ENCODE measurements around the gene RUFY1.
"Not testable (repeated sequence)": the region's sequence is repeated elsewhere in the genome, so short reads cannot be mapped to it uniquely, and the experiment has no call there.

Gene RUFY1

DNA sequence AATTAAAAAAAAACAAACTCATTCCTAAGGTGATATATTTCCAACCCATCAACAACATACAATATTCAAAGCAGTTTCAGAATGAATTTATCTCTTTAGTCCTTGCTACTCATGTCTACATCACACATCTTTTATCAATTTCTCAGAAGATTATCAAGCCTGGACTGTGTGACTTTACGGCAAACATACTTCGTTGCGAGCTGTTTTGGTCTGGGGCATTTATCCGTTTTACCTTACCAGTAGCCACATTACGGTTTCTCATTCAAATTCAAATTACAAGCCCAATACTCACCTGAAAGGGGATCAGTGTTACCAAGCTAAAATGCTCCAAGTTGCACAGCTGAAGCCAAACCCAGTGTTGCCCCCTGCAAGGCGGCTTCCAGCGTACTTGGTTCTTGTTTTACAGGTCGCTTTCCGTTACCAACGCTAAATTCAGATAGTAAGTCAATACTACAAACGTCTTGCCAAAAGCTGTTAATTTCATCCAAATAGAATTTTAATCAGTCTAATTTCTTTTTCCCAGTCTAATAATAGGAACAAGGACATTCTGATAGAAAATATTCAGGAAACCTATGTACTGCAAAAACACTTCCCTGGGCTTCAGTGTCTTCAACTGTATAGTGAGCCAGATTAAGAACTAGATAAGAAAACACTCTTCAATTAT lies 71.3 kb downstream of the RUFY1 start:
- no peak for DNase-seq (ENCODE audit: low read depth in 1 of 2, low spot score in 1 of 2)

DNA sequence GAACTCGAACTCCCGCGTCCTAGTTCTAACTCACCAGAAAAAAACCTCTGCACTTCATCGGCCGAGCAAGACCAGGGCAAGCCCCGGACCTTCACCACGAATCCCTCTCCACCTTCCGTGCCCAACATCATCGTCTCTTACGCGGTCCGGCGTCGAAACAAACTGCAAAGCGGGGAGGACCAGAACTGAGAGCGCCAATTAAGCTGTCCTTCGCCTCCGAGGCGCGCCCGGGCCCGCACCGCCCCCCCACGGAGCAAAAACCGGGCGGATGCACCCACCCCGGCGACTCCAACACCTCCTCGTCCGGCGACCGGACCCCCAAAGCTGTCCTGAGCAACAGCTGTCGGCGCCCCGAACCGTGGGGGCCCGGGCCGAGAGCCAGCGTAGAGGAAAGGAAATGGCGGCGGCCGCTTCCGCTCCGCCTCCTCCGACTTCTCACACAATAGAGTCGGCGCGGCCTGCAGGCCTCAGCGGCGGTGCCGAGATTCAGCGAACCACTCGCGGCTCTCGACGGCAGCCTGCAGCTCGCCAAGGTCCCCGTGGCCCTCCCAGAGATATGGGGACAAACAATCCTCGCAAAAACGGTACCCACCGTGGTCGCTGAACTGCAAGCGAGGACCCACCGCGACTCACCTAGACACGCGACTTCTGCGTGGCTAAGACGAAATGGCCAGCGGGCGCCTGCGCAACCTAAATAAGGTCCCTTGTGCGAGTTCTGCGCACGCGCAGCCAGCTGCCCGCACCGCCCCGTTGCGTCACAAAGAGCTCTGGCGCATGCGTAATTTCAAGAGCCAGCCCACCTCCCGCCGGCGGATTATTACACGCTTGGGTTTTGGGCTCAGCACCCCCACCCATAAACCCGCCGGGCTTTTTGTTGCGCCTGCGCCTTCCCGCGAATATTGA lies 72.9 kb downstream of the RUFY1 start, which contains the start of gene HNRNPH1:
Gene HNRNPH1, minus strand, starts transcription at position 669 of the 903 bp plus-strand sequence. Its CDS starts 538 bp downstream, at position 131.
- DNase-seq (ENCODE audit: low read depth in 1 of 2, low spot score in 1 of 2), result peak; percentile 95 to 98

DNA sequence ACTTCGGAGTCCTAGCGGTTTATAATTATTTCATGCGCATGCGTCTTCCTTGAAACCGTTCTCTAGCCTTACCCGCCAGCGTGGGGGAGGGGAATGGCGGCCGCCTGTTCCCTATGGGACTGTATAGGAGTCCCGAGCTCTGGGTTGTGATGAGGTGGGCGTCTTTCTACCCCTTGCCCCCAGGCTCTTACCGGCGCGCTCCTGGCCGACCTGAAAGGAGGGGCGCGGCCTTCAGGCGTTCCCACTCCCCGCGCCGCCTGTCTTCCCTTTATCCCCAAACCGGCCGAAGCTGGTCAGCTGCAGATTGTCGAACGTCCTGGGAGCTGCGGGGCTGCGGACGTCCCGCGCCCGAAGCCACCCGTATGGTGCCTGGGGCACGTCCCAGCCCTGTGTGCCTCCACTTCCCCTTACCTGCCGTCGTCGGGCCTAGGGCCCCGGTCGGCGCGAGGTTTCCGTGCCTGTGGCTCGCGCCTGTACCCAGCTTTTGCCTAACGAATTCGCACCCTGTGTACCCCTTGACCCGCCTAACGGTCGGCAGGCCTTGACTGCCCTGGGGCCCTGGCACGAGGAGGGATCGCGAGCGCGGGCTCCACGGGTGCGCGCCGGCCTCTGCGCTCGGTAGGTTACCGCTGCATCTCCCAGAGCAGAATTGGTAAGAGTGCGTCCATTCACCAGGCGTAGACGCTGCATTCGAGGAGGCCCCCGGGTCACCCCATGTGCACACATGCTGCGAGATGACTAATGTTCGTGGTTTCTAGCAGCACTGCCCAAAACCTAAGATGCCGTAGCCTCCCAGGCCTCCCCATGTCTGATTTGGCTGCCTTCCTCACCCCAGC lies 73.8 kb downstream of the RUFY1 start:
- DNase-seq (ENCODE audit: low read depth in 1 of 2, low spot score in 1 of 2), result peak in 1 of 2 donors; percentile 20

DNA sequence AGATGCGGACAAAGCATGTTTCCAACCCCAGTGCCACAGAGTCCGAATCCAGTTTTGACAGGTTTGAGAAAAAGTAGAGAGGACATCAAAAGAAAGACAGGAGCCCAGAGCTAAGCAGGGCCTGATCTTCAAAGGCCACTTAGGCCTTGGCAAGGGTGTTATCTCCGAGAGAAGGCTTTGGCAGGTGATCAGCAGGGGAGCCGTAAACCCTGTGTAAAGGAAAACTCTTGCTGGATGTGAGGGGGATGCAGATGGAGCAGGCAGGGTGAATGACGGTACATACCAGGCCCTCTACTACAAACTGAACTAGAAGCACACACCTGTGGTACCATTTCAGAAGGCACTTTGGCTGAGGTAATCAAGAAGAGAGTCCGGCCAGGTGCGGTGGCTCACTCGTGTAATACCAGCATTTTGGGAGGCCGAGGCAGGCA lies 74.5 kb downstream of the RUFY1 start:
- DNase-seq (ENCODE audit: low read depth in 1 of 2, low spot score in 1 of 2), result no peak

DNA sequence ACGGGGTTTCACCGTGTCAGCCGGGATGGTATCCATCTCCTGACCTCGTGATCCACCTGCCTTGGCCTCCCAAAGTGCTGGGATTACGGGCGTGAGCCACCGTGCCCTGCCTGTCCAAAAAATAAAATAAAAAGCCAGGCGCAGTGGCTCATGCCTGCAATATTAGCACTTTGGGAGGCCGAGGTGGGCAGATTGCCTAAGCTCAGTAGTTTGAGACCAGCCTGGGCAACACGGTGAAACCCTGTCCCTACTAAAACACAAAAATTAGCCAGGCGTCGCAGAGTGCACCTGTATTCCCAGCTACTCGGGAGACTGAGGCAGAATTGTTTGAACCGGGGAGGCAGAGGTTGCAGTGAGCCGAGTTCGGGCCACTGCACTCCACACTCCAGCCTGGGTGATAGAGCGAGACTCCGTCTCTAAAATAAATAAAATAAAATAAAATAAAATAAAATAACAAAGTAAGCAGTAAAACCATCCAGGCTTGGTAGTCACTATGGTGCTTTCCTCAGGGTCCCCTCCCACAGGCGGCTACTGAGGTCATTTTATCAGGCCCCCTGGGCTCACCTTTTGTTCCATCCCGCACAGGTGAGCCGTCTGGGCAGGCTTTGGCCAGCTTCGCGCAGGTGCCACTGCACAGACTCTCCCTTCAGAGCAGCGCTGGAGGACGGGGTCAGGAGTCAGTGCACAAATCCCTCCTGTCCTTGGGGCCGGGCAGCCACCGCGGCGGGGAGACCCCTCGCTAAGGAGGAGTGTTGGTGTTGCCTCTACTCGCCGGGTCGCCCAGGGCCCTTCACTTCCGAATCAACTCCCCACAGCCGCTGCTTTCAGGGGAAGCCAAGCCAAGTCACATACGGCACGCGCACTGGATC lies 83.4 kb downstream of the RUFY1 start:
- not testable (repeated sequence) for DNase-seq (ENCODE audit: low read depth in 1 of 2, low spot score in 1 of 2)

DNA sequence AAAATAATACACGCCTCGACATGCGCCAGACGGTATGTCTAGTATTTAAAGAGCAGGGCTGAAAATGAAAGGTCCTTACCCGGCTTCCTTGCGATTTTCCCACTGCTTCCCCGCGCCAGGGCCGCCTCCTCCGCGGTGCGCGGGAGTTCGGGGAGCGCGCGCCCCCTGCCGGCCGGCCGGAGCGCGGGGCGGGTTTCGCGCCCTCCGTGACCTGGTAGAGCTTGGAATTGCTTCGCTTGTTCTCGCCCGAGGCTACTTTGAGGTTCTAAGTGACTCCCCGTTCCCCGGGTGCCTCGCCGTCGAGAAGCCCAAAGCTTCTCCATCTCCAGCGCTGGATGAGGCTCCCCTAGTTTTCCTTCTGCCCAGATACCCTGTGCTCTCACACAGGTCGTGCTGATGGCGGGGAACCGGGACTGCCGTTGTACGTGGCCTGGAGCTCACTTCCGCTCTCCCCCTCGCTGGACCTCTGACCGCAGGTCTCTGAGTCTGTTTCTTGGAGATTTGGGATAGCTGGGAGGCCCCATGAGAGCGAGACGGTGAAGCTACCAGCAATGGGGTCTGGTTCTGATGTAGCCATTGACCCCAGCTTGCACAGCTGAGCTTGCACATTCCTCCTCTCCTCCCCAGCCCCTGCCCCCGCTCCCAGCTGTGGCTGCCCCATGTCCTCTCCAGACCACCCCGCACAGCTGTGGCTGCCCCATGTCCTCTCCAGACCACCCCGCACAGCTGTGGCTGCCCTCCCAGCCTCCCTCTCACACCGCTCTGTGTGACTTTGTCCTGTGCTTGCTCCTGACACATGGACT lies 84.2 kb downstream of the RUFY1 start:
- not testable (repeated sequence) for DNase-seq (ENCODE audit: low read depth in 1 of 2, low spot score in 1 of 2)

DNA sequence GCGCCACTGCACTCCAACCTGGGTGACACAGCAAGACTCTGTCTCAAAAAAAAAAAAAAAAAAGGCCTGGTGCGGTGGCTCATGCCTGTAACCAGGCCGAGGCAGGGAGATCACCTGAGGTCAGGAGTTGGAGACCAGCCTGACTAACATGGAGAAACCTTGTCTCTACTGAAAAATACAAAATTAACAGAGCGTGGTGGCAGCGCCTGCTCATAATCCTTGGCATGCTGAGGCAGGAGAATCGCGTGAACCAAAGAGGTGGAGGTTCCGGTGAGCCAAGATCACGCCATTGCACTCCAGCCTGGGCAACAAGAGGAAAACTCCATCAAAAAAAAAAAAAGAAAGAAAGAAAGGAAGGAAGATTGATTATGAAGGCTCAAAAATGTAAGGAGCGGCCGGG lies 88.9 kb downstream of the RUFY1 start:
- DNase-seq (ENCODE audit: low read depth in 1 of 2, low spot score in 1 of 2), result not testable (repeated sequence)

DNA sequence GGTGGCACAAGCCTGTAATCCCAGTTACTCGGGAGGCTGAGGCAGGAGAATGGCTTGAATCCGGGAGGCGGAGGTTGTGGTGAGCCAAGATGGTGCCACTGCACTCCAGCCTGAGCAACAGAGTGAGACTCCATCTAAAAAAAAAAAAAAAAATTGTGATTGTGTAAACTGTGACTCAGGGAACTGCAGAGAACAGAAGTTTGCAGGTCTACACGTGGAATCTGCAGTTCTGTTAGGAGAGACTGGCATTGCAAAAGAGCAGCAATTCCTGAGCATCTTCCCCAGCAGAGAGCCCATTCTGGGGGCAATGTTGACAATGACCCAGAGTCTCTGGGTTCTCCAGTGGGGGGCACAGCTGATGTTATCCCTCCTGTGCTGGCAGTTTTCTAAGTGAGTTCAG lies 91.4 kb downstream of the RUFY1 start:
- DNase-seq (ENCODE audit: low read depth in 1 of 2, low spot score in 1 of 2), result not testable (repeated sequence)

DNA sequence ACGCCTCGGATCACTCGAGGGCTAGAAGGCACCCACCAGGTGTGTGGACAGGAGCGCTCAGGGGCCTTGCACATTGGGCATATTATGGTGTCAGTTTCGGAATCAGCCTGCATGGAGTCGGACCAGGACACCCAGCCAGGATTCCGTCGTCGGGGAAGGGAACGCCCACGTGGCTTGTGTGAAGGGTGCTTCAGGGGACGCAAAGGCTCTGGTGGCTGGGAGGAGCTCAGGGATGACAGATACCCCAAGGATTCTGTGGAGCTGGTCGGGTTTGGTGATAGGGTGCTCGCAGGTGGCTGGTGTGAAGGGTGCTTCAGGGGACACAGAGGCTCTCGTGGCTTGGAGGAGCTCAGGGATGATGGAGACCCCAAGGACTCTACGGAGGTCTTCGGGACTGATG lies 92.3 kb downstream of the RUFY1 start:
- DNase-seq (ENCODE audit: low read depth in 1 of 2, low spot score in 1 of 2), result not testable (repeated sequence)

DNA sequence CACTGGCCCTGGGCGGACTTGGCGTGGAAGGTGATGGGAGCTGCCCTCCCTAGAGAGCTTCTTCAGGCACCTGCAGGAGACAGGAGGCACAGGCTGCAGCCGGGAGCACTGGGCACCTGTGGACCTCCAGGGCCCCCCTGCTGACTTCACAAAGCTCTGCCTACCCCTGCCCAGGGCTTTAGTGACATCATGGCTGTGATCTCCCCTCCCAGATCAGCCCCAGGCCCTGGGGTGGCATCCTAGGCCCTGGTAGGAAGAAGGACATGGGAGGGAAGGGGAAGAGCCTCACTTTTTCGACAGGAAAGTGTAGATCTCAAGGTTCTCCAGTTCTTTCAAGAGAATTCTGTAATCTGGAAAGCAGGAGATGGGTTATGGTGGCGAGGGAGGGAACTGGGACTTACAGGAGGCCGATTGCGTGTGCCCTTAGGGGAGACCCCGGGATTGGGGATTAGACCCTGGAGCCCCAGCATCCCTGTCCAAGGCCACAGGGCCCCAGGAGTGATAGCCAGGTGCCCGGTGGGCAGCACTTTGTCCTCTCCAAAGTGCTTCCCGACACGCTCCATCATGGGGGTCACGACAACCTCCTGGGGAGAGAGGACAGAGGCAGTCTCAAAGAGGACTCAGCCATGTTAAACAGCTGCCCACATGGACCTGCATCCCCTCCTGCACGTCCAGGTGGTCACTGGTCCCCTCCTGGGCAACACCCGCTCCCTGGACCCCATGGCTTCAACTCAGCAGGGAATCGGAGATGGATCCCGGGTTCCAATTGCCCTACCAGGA lies 93.0 kb downstream of the RUFY1 start:
- not testable (repeated sequence) for DNase-seq (ENCODE audit: low read depth in 1 of 2, low spot score in 1 of 2)

DNA sequence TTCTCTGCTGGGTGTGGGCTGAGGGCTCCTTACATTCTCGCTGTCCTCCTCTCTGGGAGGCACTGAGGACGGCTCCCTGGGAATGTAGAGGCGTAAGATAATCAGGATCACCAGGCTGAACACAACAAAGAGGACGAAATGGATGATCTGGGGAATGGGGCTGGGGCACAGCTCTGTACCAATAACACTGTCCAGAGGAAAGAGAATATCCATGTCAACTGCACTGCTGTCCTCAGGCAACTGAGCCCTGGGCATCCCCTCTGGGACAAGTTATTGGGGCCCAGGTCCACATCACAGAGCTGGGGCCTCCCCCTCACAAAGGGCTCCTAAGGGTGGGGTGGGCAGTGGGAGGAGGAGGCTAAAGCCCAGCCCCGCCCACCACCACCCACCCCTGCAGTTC lies 94.4 kb downstream of the RUFY1 start:
- DNase-seq (ENCODE audit: low read depth in 1 of 2, low spot score in 1 of 2), result not testable (repeated sequence)

DNA sequence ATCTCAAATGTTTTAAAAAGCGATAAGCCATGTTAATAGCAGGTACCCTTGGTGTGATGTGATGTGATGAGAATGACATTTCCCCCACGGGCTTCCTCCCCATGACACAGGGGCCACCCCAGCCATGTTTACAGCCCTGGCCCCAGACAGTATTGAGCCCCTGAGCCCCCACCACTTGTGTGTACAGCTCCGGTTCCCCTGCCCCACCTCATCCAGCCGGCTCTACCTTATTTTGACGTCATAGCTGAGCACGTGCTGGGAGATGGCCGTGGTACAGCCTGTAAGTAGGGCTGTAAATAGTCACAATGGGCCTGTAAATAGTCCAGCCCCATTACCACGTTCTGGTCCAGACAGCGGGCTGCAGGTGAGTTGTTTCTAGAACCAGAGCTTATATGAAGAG lies 98.1 kb downstream of the RUFY1 start:
- DNase-seq (ENCODE audit: low read depth in 1 of 2, low spot score in 1 of 2), result no peak

DNA sequence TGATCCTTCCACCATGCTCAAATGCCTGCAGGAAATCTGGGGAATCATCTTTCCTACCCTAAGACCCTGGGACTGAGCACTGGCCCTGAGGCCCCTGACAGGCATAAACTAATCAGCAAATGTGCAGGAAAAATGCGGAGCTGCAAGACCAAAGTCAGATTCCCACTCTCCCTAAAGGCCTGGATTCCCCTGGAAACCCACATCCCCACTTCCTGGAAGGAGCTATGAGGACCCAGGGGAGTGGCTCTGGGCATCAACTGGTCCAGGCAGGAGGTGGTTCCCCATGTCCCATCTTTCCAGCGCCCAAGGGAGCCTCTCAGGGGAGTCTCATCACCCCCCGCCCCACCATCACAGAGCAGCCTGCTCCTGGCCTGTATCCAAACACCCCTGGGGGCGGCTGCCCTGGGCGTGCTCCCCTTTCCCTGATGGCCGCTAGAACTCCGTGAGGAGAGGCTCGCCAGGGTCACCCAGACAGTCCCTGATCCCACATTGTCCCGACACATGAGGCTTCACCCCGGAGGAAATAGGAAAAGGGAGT lies 98.9 kb downstream of the RUFY1 start:
- DNase-seq (ENCODE audit: low read depth in 1 of 2, low spot score in 1 of 2), result not testable (repeated sequence)

DNA sequence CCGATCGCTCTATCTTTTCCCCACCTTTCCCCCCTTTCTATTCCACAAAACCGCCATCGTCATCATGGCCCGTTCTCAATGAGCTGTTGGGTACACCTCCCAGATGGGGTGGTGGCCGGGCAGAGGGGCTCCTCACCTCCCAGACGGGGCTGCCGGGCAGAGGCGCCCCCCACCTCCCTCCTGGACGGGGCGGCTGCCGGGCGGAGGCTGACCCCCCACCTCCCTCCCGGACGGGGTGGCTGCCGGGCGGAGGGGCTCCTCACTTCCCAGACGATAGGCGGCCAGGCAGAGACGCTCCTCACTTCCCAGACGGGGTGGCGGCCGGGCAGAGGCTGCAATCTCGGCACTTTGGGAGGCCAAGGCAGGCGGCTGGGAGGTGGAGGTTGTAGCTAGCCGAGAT lies 99.9 kb downstream of the RUFY1 start:
- DNase-seq (ENCODE audit: low read depth in 1 of 2, low spot score in 1 of 2), result not testable (repeated sequence)

DNA sequence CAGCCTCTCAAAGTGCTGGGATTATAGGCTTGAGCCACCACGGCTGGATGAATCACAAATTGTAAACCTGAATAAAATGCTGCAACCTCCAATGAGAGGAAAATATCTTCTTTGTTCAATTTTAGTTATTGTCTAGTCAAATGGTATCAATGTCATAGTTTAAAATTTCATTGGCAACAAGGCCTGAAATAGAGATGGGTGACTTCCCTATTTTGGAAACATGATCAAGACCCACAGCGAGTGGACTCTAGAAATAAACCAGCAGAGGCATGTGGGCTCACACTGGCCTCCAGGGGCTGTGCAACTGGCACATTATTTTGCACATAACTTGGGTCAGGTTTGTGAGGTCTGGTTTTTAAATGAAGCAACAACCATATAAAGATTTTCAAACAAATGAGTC lies 102.8 kb downstream of the RUFY1 start:
- DNase-seq (ENCODE audit: low read depth in 1 of 2, low spot score in 1 of 2), result not testable (repeated sequence)

DNA sequence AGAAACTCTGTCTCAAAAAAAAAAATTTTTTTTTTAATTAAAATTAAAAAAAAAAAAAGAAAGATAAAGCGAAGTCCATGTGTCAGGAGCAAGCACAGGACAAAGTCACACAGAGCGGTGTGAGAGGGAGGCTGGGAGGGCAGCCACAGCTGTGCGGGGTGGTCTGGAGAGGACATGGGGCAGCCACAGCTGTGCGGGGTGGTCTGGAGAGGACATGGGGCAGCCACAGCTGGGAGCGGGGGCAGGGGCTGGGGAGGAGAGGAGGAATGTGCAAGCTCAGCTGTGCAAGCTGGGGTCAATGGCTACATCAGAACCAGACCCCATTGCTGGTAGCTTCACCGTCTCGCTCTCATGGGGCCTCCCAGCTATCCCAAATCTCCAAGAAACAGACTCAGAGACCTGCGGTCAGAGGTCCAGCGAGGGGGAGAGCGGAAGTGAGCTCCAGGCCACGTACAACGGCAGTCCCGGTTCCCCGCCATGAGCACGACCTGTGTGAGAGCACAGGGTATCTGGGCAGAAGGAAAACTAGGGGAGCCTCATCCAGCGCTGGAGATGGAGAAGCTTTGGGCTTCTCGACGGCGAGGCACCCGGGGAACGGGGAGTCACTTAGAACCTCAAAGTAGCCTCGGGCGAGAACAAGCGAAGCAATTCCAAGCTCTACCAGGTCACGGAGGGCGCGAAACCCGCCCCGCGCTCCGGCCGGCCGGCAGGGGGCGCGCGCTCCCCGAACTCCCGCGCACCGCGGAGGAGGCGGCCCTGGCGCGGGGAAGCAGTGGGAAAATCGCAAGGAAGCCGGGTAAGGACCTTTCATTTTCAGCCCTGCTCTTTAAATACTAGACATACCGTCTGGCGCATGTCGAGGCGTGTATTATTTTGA lies 107.2 kb downstream of the RUFY1 start:
- DNase-seq (ENCODE audit: low read depth in 1 of 2, low spot score in 1 of 2), result not testable (repeated sequence)

DNA sequence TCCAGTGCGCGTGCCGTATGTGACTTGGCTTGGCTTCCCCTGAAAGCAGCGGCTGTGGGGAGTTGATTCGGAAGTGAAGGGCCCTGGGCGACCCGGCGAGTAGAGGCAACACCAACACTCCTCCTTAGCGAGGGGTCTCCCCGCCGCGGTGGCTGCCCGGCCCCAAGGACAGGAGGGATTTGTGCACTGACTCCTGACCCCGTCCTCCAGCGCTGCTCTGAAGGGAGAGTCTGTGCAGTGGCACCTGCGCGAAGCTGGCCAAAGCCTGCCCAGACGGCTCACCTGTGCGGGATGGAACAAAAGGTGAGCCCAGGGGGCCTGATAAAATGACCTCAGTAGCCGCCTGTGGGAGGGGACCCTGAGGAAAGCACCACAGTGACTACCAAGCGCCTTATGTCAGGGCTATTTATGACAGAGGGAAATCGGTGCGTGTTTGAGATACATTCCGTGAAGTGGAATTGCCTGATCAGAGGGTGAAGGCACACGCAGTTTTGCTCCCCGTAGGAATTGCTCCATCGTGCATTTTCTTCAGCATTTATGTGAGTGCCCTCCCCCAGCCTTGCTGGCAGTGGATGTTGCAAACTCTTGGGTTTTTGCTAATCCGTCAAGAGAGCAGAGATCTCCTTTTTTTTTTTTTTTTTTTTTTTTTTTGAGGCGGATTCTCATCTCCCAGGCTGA lies 108.0 kb downstream of the RUFY1 start:
- DNase-seq (ENCODE audit: low read depth in 1 of 2, low spot score in 1 of 2), result not testable (repeated sequence)
